ENCODE measurements around the gene ASCC3.

Gene ASCC3

DNA sequence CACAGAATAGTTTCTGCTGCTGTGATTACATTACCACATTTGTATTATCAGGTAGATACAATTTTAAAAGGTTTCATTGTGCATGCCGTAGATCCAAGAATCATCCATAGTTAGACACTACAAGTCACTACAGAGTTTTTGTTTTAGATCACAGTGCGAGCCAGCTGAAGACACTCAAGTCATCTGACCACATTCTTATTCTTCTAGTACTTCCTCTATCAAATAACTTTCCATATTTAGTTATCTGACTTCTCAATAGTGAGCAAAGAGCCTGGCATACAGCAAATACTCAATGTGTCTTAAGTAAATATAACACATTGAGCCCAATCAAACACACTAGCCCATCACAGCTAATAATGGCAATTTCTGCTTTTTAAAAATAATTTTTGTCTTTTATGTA lies 195.4 kb downstream of the ASCC3 start:
- Histone ChIP-seq H3K9me3 (ENCODE audit: low read length) (no peaks in the 10 kb centered on the region), H3K36me3 (ENCODE audit: insufficient read depth, low read length) (no peaks in the 10 kb centered on the region), H3K79me2 (ENCODE audit: insufficient read depth, low read length) (no peaks in the 10 kb centered on the region), H3K9ac (ENCODE audit: low read length) (no peak overlapping the region), H4K20me1 (ENCODE audit: insufficient read depth, low read length) (no peaks in the 10 kb centered on the region), H3K9me2 (ENCODE audit: low read depth, low read length) (no peaks in the 10 kb centered on the region), H3K4me1 (ENCODE audit: insufficient read depth, low read length, severe bottlenecking) (no peaks in the 10 kb centered on the region), H3K27ac (ENCODE audit: low read depth, low read length, poor library complexity, severe bottlenecking) (no peak overlapping the region), H3F3A (ENCODE audit: insufficient read depth, low read length) (no peaks in the 10 kb centered on the region), H3K4me2 (ENCODE audit: low read length) (no peak overlapping the region), H2AFZ (ENCODE audit: low read length) (no peak overlapping the region), H3K4me3 (ENCODE audit: low read depth, low read length, poor library complexity, severe bottlenecking) (no peak overlapping the region), H3K27me3 (ENCODE audit: insufficient read depth, low read length) (no peaks in the 10 kb centered on the region)
- TF ChIP-seq EZH2 (IDR thresholded peaks at IDR 0.05; ENCODE audit: borderline replicate concordance, low read length): no peak
- TF ChIP-seq, protein P1, sequence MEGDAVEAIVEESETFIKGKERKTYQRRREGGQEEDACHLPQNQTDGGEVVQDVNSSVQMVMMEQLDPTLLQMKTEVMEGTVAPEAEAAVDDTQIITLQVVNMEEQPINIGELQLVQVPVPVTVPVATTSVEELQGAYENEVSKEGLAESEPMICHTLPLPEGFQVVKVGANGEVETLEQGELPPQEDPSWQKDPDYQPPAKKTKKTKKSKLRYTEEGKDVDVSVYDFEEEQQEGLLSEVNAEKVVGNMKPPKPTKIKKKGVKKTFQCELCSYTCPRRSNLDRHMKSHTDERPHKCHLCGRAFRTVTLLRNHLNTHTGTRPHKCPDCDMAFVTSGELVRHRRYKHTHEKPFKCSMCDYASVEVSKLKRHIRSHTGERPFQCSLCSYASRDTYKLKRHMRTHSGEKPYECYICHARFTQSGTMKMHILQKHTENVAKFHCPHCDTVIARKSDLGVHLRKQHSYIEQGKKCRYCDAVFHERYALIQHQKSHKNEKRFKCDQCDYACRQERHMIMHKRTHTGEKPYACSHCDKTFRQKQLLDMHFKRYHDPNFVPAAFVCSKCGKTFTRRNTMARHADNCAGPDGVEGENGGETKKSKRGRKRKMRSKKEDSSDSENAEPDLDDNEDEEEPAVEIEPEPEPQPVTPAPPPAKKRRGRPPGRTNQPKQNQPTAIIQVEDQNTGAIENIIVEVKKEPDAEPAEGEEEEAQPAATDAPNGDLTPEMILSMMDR (IDR thresholded peaks at IDR 0.05; ENCODE audit: low read length): no peak

GRCh38 chr6:100680163-100680562 lies 201.0 kb downstream of the ASCC3 start:
- Histone ChIP-seq H3F3A (ENCODE audit: insufficient read depth, low read length) (no peaks in the 10 kb centered on the region), H3K79me2 (ENCODE audit: insufficient read depth, low read length) (no peaks in the 10 kb centered on the region), H3K9me2 (ENCODE audit: low read depth, low read length) (no peaks in the 10 kb centered on the region), H3K4me2 (ENCODE audit: low read length) (no peak overlapping the region), H3K4me1 (ENCODE audit: insufficient read depth, low read length, severe bottlenecking) (no peaks in the 10 kb centered on the region), H3K27me3 (ENCODE audit: insufficient read depth, low read length) (no peaks in the 10 kb centered on the region), H2AFZ (ENCODE audit: low read length) (no peak overlapping the region), H3K4me3 (ENCODE audit: low read depth, low read length, poor library complexity, severe bottlenecking) (no peak overlapping the region), H3K36me3 (ENCODE audit: insufficient read depth, low read length) (no peaks in the 10 kb centered on the region), H3K9ac (ENCODE audit: low read length) (no peak overlapping the region), H3K9me3 (ENCODE audit: low read length) (no peaks in the 10 kb centered on the region), H4K20me1 (ENCODE audit: insufficient read depth, low read length) (no peaks in the 10 kb centered on the region), H3K27ac (ENCODE audit: low read depth, low read length, poor library complexity, severe bottlenecking) (no peak overlapping the region)
- TF ChIP-seq, protein P1 (IDR thresholded peaks at IDR 0.05; ENCODE audit: low read length): no peak
- TF ChIP-seq EZH2 (IDR thresholded peaks at IDR 0.05; ENCODE audit: borderline replicate concordance, low read length): no peak

- Histone ChIP-seq H4K20me1 (ENCODE audit: insufficient read depth, low read length) (no peaks in the 10 kb centered on the region), H3K4me1 (ENCODE audit: insufficient read depth, low read length, severe bottlenecking) (no peaks in the 10 kb centered on the region), H2AFZ (ENCODE audit: low read length) (no peak overlapping the region), H3K9me2 (ENCODE audit: low read depth, low read length) (no peaks in the 10 kb centered on the region), H3K9ac (ENCODE audit: low read length) (no peak overlapping the region), H3K79me2 (ENCODE audit: insufficient read depth, low read length) (no peaks in the 10 kb centered on the region), H3K27me3 (ENCODE audit: insufficient read depth, low read length) (no peaks in the 10 kb centered on the region), H3K9me3 (ENCODE audit: low read length) (no peaks in the 10 kb centered on the region), H3K36me3 (ENCODE audit: insufficient read depth, low read length) (no peaks in the 10 kb centered on the region), H3K4me2 (ENCODE audit: low read length) (no peak overlapping the region), H3K4me3 (ENCODE audit: low read depth, low read length, poor library complexity, severe bottlenecking) (no peak overlapping the region), H3K27ac (ENCODE audit: low read depth, low read length, poor library complexity, severe bottlenecking) (no peak overlapping the region), H3F3A (ENCODE audit: insufficient read depth, low read length) (no peaks in the 10 kb centered on the region)
- TF ChIP-seq, protein P1 (IDR thresholded peaks at IDR 0.05; ENCODE audit: low read length): no peak
- no peak for TF ChIP-seq EZH2 (IDR thresholded peaks at IDR 0.05; ENCODE audit: borderline replicate concordance, low read length)
Observed at GRCh38 chr6:100678027-100678426, 203.1 kb downstream of the ASCC3 start.

Data from OCI-LY1 (cell line).